Measurements from ENCODE around the gene FAM234B. TPM values are rescaled to one million over a fixed set of nuclear protein-coding genes. Genes with fewer than 3 reads are reported as not detected.

FAM234B gene
- polyA plus RNA-seq, 1 donor (not counting 4 experiments of a cell fraction or from before 2014, with no cell fraction given), result 4.5 TPM

GRCh38 chr12:13073173-13073572 is 29.0 kb downstream of the FAM234B start:
- H3K9me3 ChIP-seq (ENCODE audit: control insufficient read depth, low read depth, low read length), result no peaks in the 10 kb centered on the region
- dilution Hi-C loops (cut with MboI; ENCODE audit: extremely low pct_ligation_motif_present, low sequenced_read_pairs), result no loop called here
- TF ChIP-seq EZH2 (IDR thresholded peaks at IDR 0.05; ENCODE audit: low read length) (no peak), CTCF (optimal IDR thresholded peaks at IDR 0.05 in 1 of 3, IDR thresholded peaks at IDR 0.05 in 1 of 3, conservative IDR thresholded peaks at IDR 0.05 in 1 of 3; ENCODE audit: extremely low read depth in 1 of 3, insufficient read depth in 2 of 3, low read length in 3 of 3) (no peak)
- no peak overlapping the region for H3K27ac ChIP-seq (ENCODE audit: control insufficient read depth, insufficient read depth, low read length)
- no peak for DNase-seq (ENCODE audit: low read depth, low spot score)
- peaks cover 2% of the 10 kb centered on the region for H3K9me1 ChIP-seq (ENCODE audit: control insufficient read depth, extremely low read depth, insufficient read depth, low read length)
- H3K9ac ChIP-seq (ENCODE audit: control insufficient read depth, extremely low read depth, insufficient read depth, low read length), result no peak overlapping the region
- peaks cover 31% of the 10 kb centered on the region for H3K4me1 ChIP-seq (ENCODE audit: control insufficient read depth, extremely low read depth, insufficient read depth, low read length)
- H3K79me2 ChIP-seq (ENCODE audit: control insufficient read depth, insufficient read depth, low read length), result no peaks in the 10 kb centered on the region
- H4K20me1 ChIP-seq (ENCODE audit: control insufficient read depth, extremely low read depth, insufficient read depth, low read length), result no peaks in the 10 kb centered on the region
- H3K36me3 ChIP-seq (ENCODE audit: control insufficient read depth in 2 of 2, extremely low read depth in 1 of 2, insufficient read depth in 2 of 2, low read length in 2 of 2), result no peaks in the 10 kb centered on the region
- no peaks in the 10 kb centered on the region for H3K27me3 ChIP-seq (ENCODE audit: control insufficient read depth, extremely low read depth, insufficient read depth, low read length)
- FAIRE-seq, result no peak
- H2AFZ ChIP-seq (ENCODE audit: control insufficient read depth, low read length), result no peak overlapping the region
- no peak overlapping the region for H3K4me2 ChIP-seq (ENCODE audit: control insufficient read depth, extremely low read depth, insufficient read depth, low read depth, low read length)
- H3K4me3 ChIP-seq (ENCODE audit: control insufficient read depth in 2 of 3, extremely low read depth in 1 of 3, insufficient read depth in 2 of 3, low read depth in 1 of 3, low read length in 3 of 3), result no peak overlapping the region

DNA sequence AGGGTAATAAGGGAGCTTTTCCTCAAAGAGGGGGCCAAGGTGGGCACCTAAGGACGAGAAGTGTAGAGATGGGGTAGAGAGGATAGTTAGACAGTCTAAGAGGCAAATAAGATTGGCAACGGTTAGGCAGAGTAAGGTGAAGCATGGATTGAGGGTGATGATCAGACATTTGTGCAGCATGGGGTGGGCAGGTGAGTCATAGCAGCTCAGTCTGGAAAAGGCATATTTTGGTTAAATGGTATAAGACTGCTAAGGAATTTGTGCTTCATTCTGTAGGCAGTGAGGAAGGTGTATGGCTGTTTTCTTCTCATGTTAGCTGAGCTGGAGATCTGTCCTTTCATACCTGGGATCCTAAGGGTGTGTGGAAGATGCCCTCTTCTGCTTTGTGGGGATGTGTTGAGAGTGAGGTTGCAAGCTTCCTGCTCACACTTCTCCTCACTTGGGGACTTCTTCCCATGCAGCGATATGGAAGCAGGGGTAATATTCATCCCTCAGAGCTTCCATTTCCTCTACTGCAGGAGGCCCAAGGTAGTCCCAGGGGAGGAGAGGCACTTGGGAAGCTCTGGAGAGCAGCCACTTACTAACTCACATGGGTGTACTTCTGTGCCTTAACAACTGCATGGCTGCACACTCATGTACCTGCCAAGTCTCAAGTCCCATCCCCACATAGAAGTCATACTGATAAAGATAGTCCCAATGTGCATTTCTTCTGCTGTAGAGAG is 30.4 kb downstream of the FAM234B start:
- FAIRE-seq, result peak; percentile 81
- dilution Hi-C loops (cut with MboI; ENCODE audit: extremely low pct_ligation_motif_present, low sequenced_read_pairs), result no loop called here
- Histone ChIP-seq H3K4me3 (ENCODE audit: control insufficient read depth in 2 of 3, extremely low read depth in 1 of 3, insufficient read depth in 2 of 3, low read depth in 1 of 3, low read length in 3 of 3) (no peak overlapping the region), H4K20me1 (ENCODE audit: control insufficient read depth, extremely low read depth, insufficient read depth, low read length) (no peaks in the 10 kb centered on the region), H3K9me1 (ENCODE audit: control insufficient read depth, extremely low read depth, insufficient read depth, low read length) (peaks cover 2% of the 10 kb centered on the region), H3K4me1 (ENCODE audit: control insufficient read depth, extremely low read depth, insufficient read depth, low read length) (peaks cover 31% of the 10 kb centered on the region), H3K27me3 (ENCODE audit: control insufficient read depth, extremely low read depth, insufficient read depth, low read length) (no peaks in the 10 kb centered on the region), H3K9ac (ENCODE audit: control insufficient read depth, extremely low read depth, insufficient read depth, low read length) (no peak overlapping the region), H2AFZ (ENCODE audit: control insufficient read depth, low read length) (no peak overlapping the region), H3K79me2 (ENCODE audit: control insufficient read depth, insufficient read depth, low read length) (no peaks in the 10 kb centered on the region), H3K9me3 (ENCODE audit: control insufficient read depth, low read depth, low read length) (no peaks in the 10 kb centered on the region), H3K27ac (ENCODE audit: control insufficient read depth, insufficient read depth, low read length) (no peak overlapping the region), H3K36me3 (ENCODE audit: control insufficient read depth in 2 of 2, extremely low read depth in 1 of 2, insufficient read depth in 2 of 2, low read length in 2 of 2) (no peaks in the 10 kb centered on the region), H3K4me2 (ENCODE audit: control insufficient read depth, extremely low read depth, insufficient read depth, low read depth, low read length) (peak overlapping the region; percentile 39)
- no peak for DNase-seq (ENCODE audit: low read depth, low spot score)
- no peak for TF ChIP-seq CTCF (optimal IDR thresholded peaks at IDR 0.05 in 1 of 3, IDR thresholded peaks at IDR 0.05 in 1 of 3, conservative IDR thresholded peaks at IDR 0.05 in 1 of 3; ENCODE audit: extremely low read depth in 1 of 3, insufficient read depth in 2 of 3, low read length in 3 of 3)
- no peak for TF ChIP-seq EZH2 (IDR thresholded peaks at IDR 0.05; ENCODE audit: low read length)
